Measurements from ENCODE around the gene RTP5. TPM values are rescaled to one million over a fixed set of nuclear protein-coding genes. Genes with fewer than 3 reads are reported as not detected.
"Not testable (repeated sequence)": the region's sequence is repeated elsewhere in the genome, so short reads cannot be mapped to it uniquely, and the experiment has no call there.

RTP5 gene
- total and polyA plus RNA-seq, 2 donors = 0.66 to 3.7 TPM

DNA sequence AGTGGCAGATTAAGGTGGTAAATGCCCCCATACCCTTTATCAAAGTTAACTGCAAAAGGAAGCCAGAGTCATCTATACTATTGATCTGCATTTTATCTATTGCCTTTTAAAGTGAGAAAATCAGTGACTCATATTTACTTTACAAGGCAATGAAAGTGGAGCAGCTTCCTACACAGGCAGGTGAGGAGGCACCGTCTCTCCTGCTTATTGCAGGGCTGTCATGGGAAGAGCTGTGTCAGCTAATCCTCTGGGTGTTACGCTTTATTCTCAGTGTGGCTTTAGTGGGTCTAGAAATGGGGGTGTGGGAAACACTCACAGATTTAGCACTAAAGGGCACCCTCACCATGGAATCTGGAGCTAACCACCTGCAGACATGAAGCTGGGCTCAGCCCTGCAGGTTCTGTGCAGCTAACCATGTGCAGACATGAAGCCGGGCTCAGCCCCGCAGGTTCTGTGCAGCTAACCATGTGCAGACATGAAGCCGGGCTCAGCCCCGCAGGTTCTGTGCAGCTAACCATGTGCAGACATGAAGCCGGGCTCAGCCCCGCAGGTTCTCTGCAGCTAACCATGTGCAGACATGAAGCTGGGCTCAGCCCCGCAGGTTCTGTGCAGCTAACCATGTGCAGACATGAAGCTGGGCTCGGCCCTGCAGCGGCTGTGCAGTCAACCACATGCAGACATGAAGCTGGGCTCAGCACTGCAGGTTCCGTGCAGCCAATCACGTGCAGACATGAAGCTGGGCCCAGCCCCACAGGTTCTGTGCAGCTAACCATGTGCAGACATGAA lies 53.5 kb downstream of the RTP5 start:
- not testable (repeated sequence) for H3K27me3 ChIP-seq (ENCODE audit: control insufficient read depth in 2 of 2, insufficient read depth in 1 of 2, low read length in 1 of 2); H3K4me3 ChIP-seq (ENCODE audit: low read length in 2 of 2); H3K9me3 ChIP-seq (ENCODE audit: control insufficient read depth in 2 of 2, insufficient read depth in 1 of 2, low read length in 1 of 2); DNase-seq (ENCODE audit: low read depth in 6 of 9, low spot score in 9 of 9); H3K27ac ChIP-seq (ENCODE audit: low read depth in 1 of 2, low read length in 1 of 2); H3K36me3 ChIP-seq (ENCODE audit: control insufficient read depth in 2 of 2, insufficient read depth in 2 of 2, low read length in 1 of 2)
- peaks cover 0 to 11% of the 10 kb centered on the region in 2 donors for H3K4me1 ChIP-seq (ENCODE audit: control insufficient read depth in 2 of 2, insufficient read depth in 2 of 2, low read length in 2 of 2)
- 79% methylated on average over 13 of the region's 13 CpGs for WGBS

Other genes with a start within 250 kb of the RTP5 start
- 36.8 TPM for gene THAP4, start 232.6 kb upstream of the RTP5 start, total RNA-seq
- 34.0 TPM for gene THAP4, start 232.6 kb upstream of the RTP5 start, polyA plus RNA-seq
- gene ATG4B, start 232.0 kb upstream of the RTP5 start, total RNA-seq = 30.9 TPM
- 68.0 TPM for gene ATG4B, start 232.0 kb upstream of the RTP5 start, polyA plus RNA-seq
- 44.4 TPM for gene DTYMK, start 182.9 kb upstream of the RTP5 start, total RNA-seq
- 20.3 TPM for gene DTYMK, start 182.9 kb upstream of the RTP5 start, polyA plus RNA-seq
- gene ING5, start 167.7 kb upstream of the RTP5 start, total RNA-seq = 29.8 TPM
- 47.3 TPM for gene ING5, start 167.7 kb upstream of the RTP5 start, polyA plus RNA-seq
- gene D2HGDH, start 135.1 kb upstream of the RTP5 start, total RNA-seq = 6.4 TPM
- 51.0 TPM for gene D2HGDH, start 135.1 kb upstream of the RTP5 start, polyA plus RNA-seq
- 0.09 TPM for gene GAL3ST2, start 92.9 kb upstream of the RTP5 start, total RNA-seq
- gene GAL3ST2, start 92.9 kb upstream of the RTP5 start, polyA plus RNA-seq = 0.02 TPM
- 0.05 TPM for gene NEU4, start 60.5 kb upstream of the RTP5 start, total RNA-seq
- gene NEU4, start 60.5 kb upstream of the RTP5 start, polyA plus RNA-seq = 1.1 TPM
- gene PDCD1, start 10.8 kb upstream of the RTP5 start, total RNA-seq = 16.0 TPM
- gene PDCD1, start 10.8 kb upstream of the RTP5 start, polyA plus RNA-seq = 12.7 TPM

All from thymus (tissue), 11 donors.